Measurements from ENCODE around the gene TXNDC8. TPM values are rescaled to one million over a fixed set of nuclear protein-coding genes. Genes with fewer than 3 reads are reported as not detected.

The TXNDC8 gene
- total RNA-seq, 2 donors from 2014 or later, result not detected

- Histone ChIP-seq H3K36me3 (no peaks in the 10 kb centered on the region), H3K27me3 (no peaks in the 10 kb centered on the region), H3K27ac (no peak overlapping the region), H3K9me3 (no peaks in the 10 kb centered on the region), H3K4me1 (no peaks in the 10 kb centered on the region), H3K4me3 (no peak overlapping the region)
- TF ChIP-seq CTCF (IDR thresholded peaks at IDR 0.05), result no peak
- no peak for DNase-seq (ENCODE audit: low spot score)
These were observed 19.8 kb upstream of the TXNDC8 start for GRCh38 chr9:110357505-110357904.

- DNase-seq (ENCODE audit: low spot score), result no peak
- no peak for TF ChIP-seq CTCF (IDR thresholded peaks at IDR 0.05)
These were observed 19.2 kb upstream of the TXNDC8 start for GRCh38 chr9:110356639-110357395.

GRCh38 chr9:110355911-110356310 lies 18.2 kb upstream of the TXNDC8 start:
- no peaks in the 10 kb centered on the region for H3K4me1 ChIP-seq
- no peak overlapping the region for H3K27ac ChIP-seq
- TF ChIP-seq CTCF (IDR thresholded peaks at IDR 0.05), result no peak
- no peaks in the 10 kb centered on the region for H3K27me3 ChIP-seq
- no peaks in the 10 kb centered on the region for H3K36me3 ChIP-seq
- no peak overlapping the region for H3K4me3 ChIP-seq
- DNase-seq (ENCODE audit: low spot score), result no peak
- no peaks in the 10 kb centered on the region for H3K9me3 ChIP-seq

More at GRCh38 chr9:110356639-110357395, 19.2 kb upstream of the TXNDC8 start:
- H3K36me3 ChIP-seq, result no peaks in the 10 kb centered on the region
- H3K4me3 ChIP-seq, result no peak overlapping the region
- no peaks in the 10 kb centered on the region for H3K4me1 ChIP-seq
- no peaks in the 10 kb centered on the region for H3K27me3 ChIP-seq
- H3K27ac ChIP-seq, result no peak overlapping the region
- no peaks in the 10 kb centered on the region for H3K9me3 ChIP-seq

- Histone ChIP-seq H3K4me3 (no peak overlapping the region), H3K27ac (peak overlapping the region in 1 of 2 donors; percentile 48), H3K9me3 (no peaks in the 10 kb centered on the region), H3K27me3 (no peaks in the 10 kb centered on the region), H3K36me3 (no peaks in the 10 kb centered on the region), H3K4me1 (no peaks in the 10 kb centered on the region)
- no peak for TF ChIP-seq CTCF (IDR thresholded peaks at IDR 0.05)
- DNase-seq (ENCODE audit: low spot score), result no peak
These were observed 13.4 kb upstream of the TXNDC8 start for GRCh38 chr9:110351009-110351467.

- no peak for DNase-seq (ENCODE audit: low spot score)
- no peaks in the 10 kb centered on the region for H3K27me3 ChIP-seq
- no peak overlapping the region for H3K27ac ChIP-seq
- TF ChIP-seq CTCF (IDR thresholded peaks at IDR 0.05), result no peak
- no peak overlapping the region for H3K4me3 ChIP-seq
- H3K36me3 ChIP-seq, result no peaks in the 10 kb centered on the region
- H3K4me1 ChIP-seq, result no peaks in the 10 kb centered on the region
- H3K9me3 ChIP-seq, result no peaks in the 10 kb centered on the region
These were observed 8.7 kb upstream of the TXNDC8 start for GRCh38 chr9:110346325-110346724.

- no peaks in the 10 kb centered on the region for H3K27me3 ChIP-seq
- no peak for TF ChIP-seq CTCF (IDR thresholded peaks at IDR 0.05)
- no peak overlapping the region for H3K4me3 ChIP-seq
- DNase-seq (ENCODE audit: low spot score), result no peak
- H3K36me3 ChIP-seq, result no peaks in the 10 kb centered on the region
- no peaks in the 10 kb centered on the region for H3K9me3 ChIP-seq
- H3K4me1 ChIP-seq, result no peaks in the 10 kb centered on the region
- H3K27ac ChIP-seq, result no peak overlapping the region
These were observed 7.2 kb upstream of the TXNDC8 start for GRCh38 chr9:110344821-110345220.

All from right atrium auricular region (tissue), 2 donors.